Prostate gland (tissue), 2 donors: ENCODE results near the gene KHNYN.

Experiments
- CTCF ChIP-seq, 4 experiments: fragments of 200-600 bp in 2 of 4; fragments of 450-650 bp in 2 of 4; sonication (generic) in 2 of 4; IDR thresholded peaks; 1 replicate in 3 of 4; 2 replicates in 1 of 4; pipeline ENCODE4 v1.5.1; 2016 to 2019; ENCODE audit warnings: antibody characterized with exemption in 4 of 4, mild to moderate bottlenecking in 2 of 4, moderate library complexity in 2 of 4
- POLR2A ChIP-seq: fragments of 450-650 bp; IDR thresholded peaks from one replicate; pipeline ENCODE4 v1.6.1; 2016; ENCODE audit warnings: antibody characterized with exemption, mild to moderate bottlenecking

DNA sequence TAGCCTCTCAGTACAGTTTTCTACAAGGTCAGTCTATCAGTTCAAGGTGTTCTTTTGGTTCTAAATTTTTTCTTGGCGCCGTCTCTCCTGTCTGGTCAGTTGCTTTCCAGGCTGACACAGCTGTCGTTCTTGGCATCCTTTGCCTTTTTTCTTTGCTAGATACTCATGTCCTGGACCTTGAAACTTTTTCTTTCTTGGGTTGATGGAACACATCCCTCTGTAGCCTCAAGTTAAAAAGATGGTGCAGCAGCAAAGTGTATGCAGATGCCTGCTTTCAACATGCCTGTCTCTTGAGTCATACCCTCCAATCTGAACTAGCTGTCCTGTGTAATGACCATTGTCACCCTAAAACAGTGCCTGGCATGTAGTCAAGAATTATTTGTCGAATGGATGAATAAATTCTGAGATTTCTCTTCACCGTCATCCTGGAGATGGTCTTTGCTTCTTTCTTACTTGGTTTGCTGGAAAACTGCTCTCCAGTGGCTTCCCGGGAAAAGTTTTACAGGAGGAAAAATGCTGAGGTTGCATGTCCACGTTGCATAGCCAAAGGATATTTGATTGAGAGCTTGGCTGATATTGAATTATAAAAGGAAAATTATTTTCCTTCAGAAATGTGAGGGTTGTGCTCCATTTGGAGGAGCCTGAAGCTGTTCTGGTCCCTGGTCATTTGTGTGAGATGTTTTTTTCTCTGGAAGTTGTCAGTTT, 26.3 kb upstream of the KHNYN start:
- TF ChIP-seq CTCF (IDR thresholded peaks at IDR 0.05) (no peak), POLR2A (no peak)
